GM18507 (cell line): ENCODE data around the gene PIK3C2B.
"Not testable (repeated sequence)": the region's sequence is repeated elsewhere in the genome, so short reads cannot be mapped to it uniquely, and the experiment has no call there.

Experiments used
- DNase-seq: peaks from one replicate; pipeline ENCODE4 v3.0.0; 2011; ENCODE audit warnings: low read depth; ENCODE audit not compliant: insufficient read length; ENCODE audit errors: extremely low spot score
- FAIRE-seq: peaks from 2 replicates; lab custom pipeline; 2011; peaks lifted over from hg19 to GRCh38; lab: Jason Lieb, UNC

PIK3C2B gene

GRCh38 chr1:204486513-204487255, 7.9 kb downstream of the PIK3C2B start:
- FAIRE-seq, DNase-seq: not testable (repeated sequence)

- FAIRE-seq (no peak), DNase-seq (no peak)
These were observed 10.8 kb downstream of the PIK3C2B start for GRCh38 chr1:204483791-204484190.

GRCh38 chr1:204480515-204480914, 14.1 kb downstream of the PIK3C2B start:
- DNase-seq = no peak
- FAIRE-seq = peak; percentile 85

GRCh38 chr1:204479387-204480136, 15.0 kb downstream of the PIK3C2B start:
- no peak for DNase-seq
- no peak for FAIRE-seq

- FAIRE-seq (no peak), DNase-seq (no peak)
These were observed 15.7 kb downstream of the PIK3C2B start for GRCh38 chr1:204478921-204479320.

- DNase-seq (no peak), FAIRE-seq (no peak)
These were observed 16.3 kb downstream of the PIK3C2B start for GRCh38 chr1:204478172-204478899.

GRCh38 chr1:204477036-204477740, 17.4 kb downstream of the PIK3C2B start:
- DNase-seq = no peak
- FAIRE-seq = no peak

GRCh38 chr1:204476563-204476962, 18.0 kb downstream of the PIK3C2B start:
- FAIRE-seq = no peak
- DNase-seq = no peak

- no peak for DNase-seq
- FAIRE-seq = no peak
These were observed 18.8 kb downstream of the PIK3C2B start for GRCh38 chr1:204475656-204476432.

- DNase-seq (no peak), FAIRE-seq (no peak)
These were observed 21.1 kb downstream of the PIK3C2B start for GRCh38 chr1:204473400-204473965.

GRCh38 chr1:204472660-204473059, 21.9 kb downstream of the PIK3C2B start:
- DNase-seq = no peak
- FAIRE-seq = no peak

- DNase-seq (no peak), FAIRE-seq (no peak)
These were observed 22.9 kb downstream of the PIK3C2B start for GRCh38 chr1:204471687-204472086.

- FAIRE-seq (no peak), DNase-seq (no peak)
These were observed 25.3 kb downstream of the PIK3C2B start for GRCh38 chr1:204469304-204469703.

- FAIRE-seq (no peak), DNase-seq (no peak)
These were observed 25.8 kb downstream of the PIK3C2B start for GRCh38 chr1:204468766-204469302.

GRCh38 chr1:204468206-204468605, 26.4 kb downstream of the PIK3C2B start:
- FAIRE-seq (no peak), DNase-seq (no peak)

- FAIRE-seq = no peak
- no peak for DNase-seq
These were observed 27.9 kb downstream of the PIK3C2B start for GRCh38 chr1:204466416-204467405.
